ENCODE data around the gene GSC2. TPM values are rescaled to one million over a fixed set of nuclear protein-coding genes. Genes with fewer than 3 reads are reported as not detected.
A peak's percentile ranks its signal among the peaks of the same experiment; 100 is the strongest.

The GSC2 gene
- total RNA-seq: not detected

GRCh38 chr22:19149991-19150390 lies at the start of gene GSC2:
GSC2 (minus strand) TSS chr22:19150292; CDS start chr22:19150283, 9 bp downstream.
- Histone ChIP-seq H3K4me3 (replicated peaks in 1 of 3) (peak within 1 kb of the TSS in 1 of 3 donors; percentile 8), H3K27ac (no peak within 1 kb of the TSS), H3K4me1 (peaks cover 0 to 7% of the 10 kb centered on the region in 2 donors), H3K27me3 (peaks cover 16% of the 10 kb centered on the region), H3K36me3 (no peaks in the 10 kb centered on the region), H3K9me3 (no peaks in the 10 kb centered on the region)
- TF ChIP-seq CTCF (IDR thresholded peaks at IDR 0.05) (no peak), POLR2A (IDR thresholded peaks at IDR 0.05) (no peak)
- no peak for DNase-seq
- intact Hi-C loops (cut with DNase I): loop anchor here (10.0 kb wide), 2 partner anchors 285 to 475 kb away; partner anchors contain the start of genes HIRA and MRPL40
- WGBS, 2 donors: no CpG with 5 or more reads among the region's 59 CpGs

GRCh38 chr22:19199479-19199878 lies 49.4 kb upstream of the GSC2 start:
- Histone ChIP-seq H3K4me1 (no peaks in the 10 kb centered on the region), H3K9me3 (no peaks in the 10 kb centered on the region), H3K27ac (no peak overlapping the region), H3K27me3 (no peaks in the 10 kb centered on the region), H3K4me3 (replicated peaks in 1 of 3) (no peak overlapping the region), H3K36me3 (peaks cover 4 to 5% of the 10 kb centered on the region in 2 donors)
- TF ChIP-seq POLR2A (IDR thresholded peaks at IDR 0.05) (no peak), CTCF (IDR thresholded peaks at IDR 0.05) (no peak)
- intact Hi-C loops (cut with DNase I): no loop called here
- 93 to 95% methylated on average over 8 of the region's 8 CpGs for WGBS, 2 donors
- no peak for DNase-seq

- DNase-seq: no peak
- no peaks in the 10 kb centered on the region for H3K4me1 ChIP-seq
- H3K36me3 ChIP-seq: peaks cover 4 to 5% of the 10 kb centered on the region in 2 donors
- no peak overlapping the region for H3K27ac ChIP-seq
- intact Hi-C loops (cut with DNase I): no loop called here
- no peak overlapping the region for H3K4me3 ChIP-seq (replicated peaks in 1 of 3)
- no peaks in the 10 kb centered on the region for H3K9me3 ChIP-seq
- 93% methylated on average over 10 of the region's 10 CpGs for WGBS, 2 donors
- H3K27me3 ChIP-seq: no peaks in the 10 kb centered on the region
- no peak for TF ChIP-seq CTCF (IDR thresholded peaks at IDR 0.05)
- no peak for TF ChIP-seq POLR2A (IDR thresholded peaks at IDR 0.05)
These were observed 48.1 kb upstream of the GSC2 start for GRCh38 chr22:19197997-19198865.

- 81 to 90% methylated on average over 11 of the region's 11 CpGs for WGBS, 2 donors
- Histone ChIP-seq H3K36me3 (peaks cover 4 to 5% of the 10 kb centered on the region in 2 donors), H3K27me3 (no peaks in the 10 kb centered on the region), H3K4me1 (no peaks in the 10 kb centered on the region), H3K27ac (no peak overlapping the region), H3K9me3 (no peaks in the 10 kb centered on the region), H3K4me3 (replicated peaks in 1 of 3) (no peak overlapping the region)
- TF ChIP-seq POLR2A (IDR thresholded peaks at IDR 0.05) (no peak), CTCF (IDR thresholded peaks at IDR 0.05) (no peak)
- intact Hi-C loops (cut with DNase I): no loop called here
- no peak for DNase-seq
These were observed 46.9 kb upstream of the GSC2 start for GRCh38 chr22:19196841-19197612.
